GM19023 (cell line): ENCODE results near the gene GDI1.

ENCODE experiments used
- ATAC-seq: cut with Tn5 transposase; IDR thresholded peaks from one replicate; pipeline ENCODE4 v1.9.1; 2021; ENCODE audit warnings: mild to moderate bottlenecking, moderate library complexity; ENCODE audit not compliant: unreplicated experiment

The GDI1 gene

GRCh38 chrX:154408659-154409221 is 28.2 kb upstream of the GDI1 start:
- no peak for ATAC-seq

DNA sequence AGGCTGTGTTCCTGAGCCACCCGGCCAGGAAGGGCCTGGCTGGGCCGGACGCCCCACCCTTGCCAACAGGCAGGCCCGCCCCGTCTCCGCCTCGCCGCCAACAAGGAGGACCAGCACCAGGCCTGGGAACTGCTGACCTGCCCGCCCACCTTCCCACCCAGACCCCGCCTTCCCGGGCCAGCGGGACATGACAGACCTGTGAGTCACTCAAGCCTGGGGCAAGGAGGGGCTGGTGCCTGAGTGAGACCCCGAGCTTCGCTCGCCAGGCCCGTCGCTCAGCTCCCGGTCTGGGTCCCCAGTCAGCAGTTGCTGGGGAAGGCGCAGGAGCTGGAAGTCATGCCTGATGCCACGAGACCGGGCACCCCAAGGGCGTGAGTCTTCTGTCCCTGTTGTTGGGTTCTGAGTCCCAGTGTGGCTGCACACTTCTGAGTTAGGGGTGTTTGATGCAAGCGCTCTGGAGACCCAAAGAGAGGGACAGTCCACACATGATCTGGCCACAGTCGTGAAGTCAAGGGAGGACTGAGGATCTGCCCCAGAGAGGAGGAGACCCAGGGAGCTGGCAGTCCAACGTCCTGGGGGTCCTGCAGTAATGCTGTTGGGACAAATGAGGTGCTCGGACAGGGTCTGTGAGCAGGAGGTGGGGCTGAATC is 27.6 kb upstream of the GDI1 start, which contains the start of gene DNASE1L1:
Gene DNASE1L1, minus strand, starts transcription at position 33 of the 650 bp plus-strand sequence. CDS start 3,686 bp downstream, outside the sequence.
- ATAC-seq, result no peak

DNA sequence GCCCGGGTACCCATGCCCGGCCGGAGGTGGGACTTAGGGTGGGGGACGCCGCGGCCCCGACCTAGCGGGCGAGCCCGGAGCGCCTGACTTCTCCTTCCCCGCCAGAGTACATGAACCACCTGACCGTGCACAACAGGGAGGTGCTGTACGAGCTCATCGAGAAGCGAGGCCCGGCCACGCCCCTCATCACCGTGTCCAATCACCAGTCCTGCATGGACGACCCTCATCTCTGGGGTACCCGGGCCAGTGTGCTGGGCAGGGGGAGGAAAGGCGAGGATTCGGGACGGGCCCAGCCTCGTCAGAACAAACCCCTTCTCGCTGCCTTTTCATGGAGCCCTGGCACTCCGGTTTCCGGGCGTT is 25.0 kb upstream of the GDI1 start:
- ATAC-seq, result peak; percentile 79

- no peak for ATAC-seq
Observed at GRCh38 chrX:154412468-154412867, 24.5 kb upstream of the GDI1 start.

- ATAC-seq, result no peak
Observed at GRCh38 chrX:154413142-154413541, 23.8 kb upstream of the GDI1 start.

DNA sequence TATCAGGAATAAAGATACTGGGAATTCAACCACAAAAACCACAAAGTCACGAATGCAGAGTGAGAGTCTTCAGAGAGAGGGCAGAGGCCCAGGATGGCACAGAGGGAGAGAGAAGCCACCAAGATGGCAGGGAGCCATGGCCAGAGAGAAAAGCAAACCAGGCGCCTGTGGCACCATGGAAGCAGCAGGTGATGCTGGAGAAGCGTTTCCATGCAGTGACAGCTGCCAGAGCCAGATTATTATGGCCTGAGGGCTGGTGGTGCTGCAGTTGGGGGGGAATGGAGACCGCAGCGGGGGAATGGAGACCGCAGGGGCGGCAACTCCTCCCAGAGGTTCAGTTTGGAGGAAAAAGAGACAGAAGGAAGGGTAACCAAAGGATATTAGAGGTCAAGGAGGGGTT is 19.8 kb upstream of the GDI1 start:
- no peak for ATAC-seq

GRCh38 chrX:154419189-154419588 is 17.8 kb upstream of the GDI1 start:
- ATAC-seq, result no peak

- no peak for ATAC-seq
Observed at GRCh38 chrX:154419688-154420401, 17.1 kb upstream of the GDI1 start.

DNA sequence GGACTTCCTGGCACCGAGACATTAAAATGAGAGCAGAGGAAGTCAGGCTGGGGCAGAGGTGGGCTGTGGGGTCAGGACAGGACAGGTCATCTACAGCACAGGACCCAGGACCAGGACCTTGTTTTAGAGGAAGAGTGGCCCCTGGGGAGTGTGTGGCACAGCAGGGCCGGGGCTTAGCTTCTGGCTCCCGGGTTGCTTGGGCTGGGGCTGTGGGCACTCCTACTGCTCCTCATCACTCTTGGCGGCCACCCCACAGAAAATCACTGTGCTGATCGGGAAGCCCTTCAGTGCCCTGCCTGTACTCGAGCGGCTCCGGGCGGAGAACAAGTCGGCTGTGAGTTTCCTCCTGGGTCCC is 16.6 kb upstream of the GDI1 start:
- ATAC-seq, result no peak

GRCh38 chrX:154426916-154427770 is 9.8 kb upstream of the GDI1 start:
- no peak for ATAC-seq

DNA sequence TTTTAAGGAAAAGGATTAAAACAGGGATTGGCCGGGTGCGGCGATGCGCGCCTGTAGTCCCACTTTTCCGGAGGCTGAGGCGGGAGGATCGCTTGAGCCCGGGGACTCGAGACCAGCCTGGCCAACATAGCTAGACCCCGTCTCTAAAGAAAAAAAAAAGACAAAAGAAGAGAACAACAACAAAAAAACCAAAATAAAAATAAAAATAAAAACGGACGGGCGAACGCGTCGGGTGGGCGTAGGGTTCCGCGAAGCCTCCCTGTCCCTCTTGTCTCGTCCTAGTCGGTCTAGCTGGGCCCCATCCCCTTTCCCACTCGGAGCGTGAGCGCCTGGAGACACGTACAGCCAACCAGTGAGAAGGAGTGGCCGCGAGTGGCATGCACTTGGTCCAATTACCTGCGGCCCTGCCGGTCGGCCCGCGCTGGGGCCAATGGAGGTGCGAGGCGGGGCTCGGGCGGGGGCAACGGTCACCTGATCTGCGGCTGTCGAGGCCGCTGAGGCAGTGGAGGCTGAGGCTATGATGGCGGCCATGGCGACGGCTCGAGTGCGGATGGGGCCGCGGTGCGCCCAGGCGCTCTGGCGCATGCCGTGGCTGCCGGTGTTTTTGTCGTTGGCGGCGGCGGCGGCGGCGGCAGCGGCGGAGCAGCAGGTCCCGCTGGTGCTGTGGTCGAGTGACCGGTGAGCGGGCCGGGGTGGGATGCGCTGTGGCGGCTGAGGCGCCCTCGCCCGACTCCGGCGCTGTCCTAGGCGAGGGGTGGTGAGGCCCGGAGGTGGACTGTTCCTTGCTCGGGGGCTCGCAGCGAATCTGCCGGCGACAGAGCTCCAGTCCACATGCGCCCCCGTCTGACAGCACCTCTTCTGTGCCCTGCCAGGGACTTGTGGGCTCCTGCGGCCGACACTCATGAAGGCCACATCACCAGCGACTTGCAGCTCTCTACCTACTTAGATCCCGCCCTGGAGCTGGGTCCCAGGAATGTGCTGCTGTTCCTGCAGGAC is 8.5 kb upstream of the GDI1 start, which contains the start of gene ATP6AP1:
Gene ATP6AP1, plus strand, starts transcription at position 502 of the 996 bp plus-strand sequence. Its CDS starts 16 bp downstream, at position 518.
- peak; percentile 93 for ATAC-seq

- ATAC-seq, result no peak
Observed at GRCh38 chrX:154429711-154430110, 7.2 kb upstream of the GDI1 start.

DNA sequence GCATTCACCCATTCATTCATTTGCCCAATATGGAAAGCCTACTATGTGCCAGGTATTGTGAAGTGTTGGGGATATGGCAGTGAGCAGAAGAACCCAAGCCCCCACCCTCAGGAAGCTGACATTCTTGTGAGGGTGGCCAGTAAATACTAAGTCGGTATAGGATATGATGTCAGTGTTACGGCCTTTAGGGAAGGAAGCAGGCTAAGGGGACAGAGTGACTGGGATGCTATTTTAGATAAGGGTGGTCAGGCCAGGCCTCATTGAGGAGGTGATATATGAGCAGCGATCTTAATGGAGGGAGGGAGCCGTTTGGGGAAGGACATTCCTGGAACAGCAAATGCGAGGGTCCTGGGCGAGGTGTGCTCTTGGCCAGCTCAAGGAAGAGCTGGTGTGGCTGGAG is 6.5 kb upstream of the GDI1 start:
- ATAC-seq, result no peak

DNA sequence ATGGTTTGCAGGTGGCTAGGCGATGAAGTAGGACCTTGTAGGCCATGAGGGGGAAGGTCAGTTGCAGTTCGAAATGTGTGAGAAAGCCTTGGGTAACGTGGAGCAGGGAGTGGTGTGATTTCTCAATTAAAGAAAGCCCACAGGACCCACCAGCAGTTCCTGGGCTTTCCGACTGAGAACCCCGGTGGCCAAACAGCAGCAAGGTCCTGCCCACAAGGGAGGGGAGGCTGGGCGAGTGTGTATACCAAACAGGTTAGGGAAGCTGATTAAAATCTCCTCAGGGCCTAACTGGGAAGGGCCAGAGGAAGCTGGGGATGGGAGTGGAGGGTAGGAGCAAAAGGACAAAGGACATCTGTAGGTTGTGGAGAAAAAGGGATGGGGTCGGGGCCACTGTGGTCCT is 6.0 kb upstream of the GDI1 start:
- no peak for ATAC-seq

- ATAC-seq, result no peak
Observed at GRCh38 chrX:154431341-154431740, 5.6 kb upstream of the GDI1 start.

- ATAC-seq, result no peak
Observed at GRCh38 chrX:154432210-154432609, 4.7 kb upstream of the GDI1 start.

GRCh38 chrX:154433605-154434004 is 3.3 kb upstream of the GDI1 start:
- no peak for ATAC-seq

- ATAC-seq, result no peak
Observed at GRCh38 chrX:154434394-154435168, 2.4 kb upstream of the GDI1 start.

DNA sequence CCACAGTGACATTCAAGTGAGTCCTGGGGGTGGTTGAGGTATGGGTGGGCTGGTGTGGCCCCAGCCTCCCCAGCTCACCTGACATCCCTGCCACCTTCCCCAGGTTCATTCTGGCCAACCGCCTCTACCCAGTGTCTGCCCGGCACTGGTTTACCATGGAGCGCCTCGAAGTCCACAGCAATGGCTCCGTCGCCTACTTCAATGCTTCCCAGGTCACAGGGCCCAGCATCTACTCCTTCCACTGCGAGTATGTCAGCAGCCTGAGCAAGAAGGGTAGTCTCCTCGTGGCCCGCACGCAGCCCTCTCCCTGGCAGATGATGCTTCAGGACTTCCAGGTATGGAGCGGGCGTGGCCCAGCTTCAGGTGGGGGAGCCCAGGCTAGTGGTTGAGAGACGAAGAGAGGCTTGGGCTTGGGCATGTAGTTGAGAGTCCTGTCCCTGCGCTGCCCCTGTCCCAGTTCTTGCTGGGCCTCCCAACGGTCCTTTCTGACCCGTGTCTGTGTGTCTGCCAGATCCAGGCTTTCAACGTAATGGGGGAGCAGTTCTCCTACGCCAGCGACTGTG is 1.7 kb upstream of the GDI1 start:
- no peak for ATAC-seq
